Tibial nerve (tissue), 4 donors: ENCODE measurements around the gene COL9A3. TPM values are rescaled to one million over a fixed set of nuclear protein-coding genes. Genes with fewer than 3 reads are reported as not detected.

Experiments used
- DNase-seq, 2 donors: peaks; one replicate each; pipeline ENCODE4 v3.0.0-alpha.2; 2019; ENCODE audit warnings: low spot score in 2 of 2
- H3K27ac ChIP-seq, 4 donors: fragments of 200-600 bp; sonication (generic) in 3 of 4; one replicate each; pipeline ENCODE4 v1.5.1; 2017 to 2019; ENCODE audit warnings: mild to moderate bottlenecking in 1 of 4
- H3K27me3 ChIP-seq, 2 donors: fragments of 200-600 bp; sonication (generic) in 1 of 2; one replicate each; pipeline versions ENCODE4 v1.5.1 to v1.6.0; 2017 to 2019
- H3K36me3 ChIP-seq, 3 donors: fragments of 200-600 bp; sonication (generic); one replicate each; pipeline ENCODE4 v1.5.1; 2018 to 2019
- H3K4me1 ChIP-seq, 4 donors: fragments of 200-600 bp; sonication (generic) in 3 of 4; one replicate each; pipeline ENCODE4 v1.5.1; 2017 to 2019
- H3K4me3 ChIP-seq, 4 donors: fragments of 200-600 bp; sonication (generic) in 3 of 4; one replicate each; pipeline ENCODE4 v1.5.1; 2017 to 2019; ENCODE audit warnings: mild to moderate bottlenecking in 1 of 4, moderate library complexity in 1 of 4
- H3K9me3 ChIP-seq, 4 donors: fragments of 200-600 bp; sonication (generic) in 3 of 4; one replicate each; pipeline ENCODE4 v1.5.1; 2017 to 2019
- EP300 ChIP-seq, 2 donors: sonication (generic); formaldehyde crosslinking; IDR thresholded peaks; one replicate each; pipeline ENCODE4 v1.6.1; 2017; ENCODE audit warnings: antibody characterized with exemption in 2 of 2, mild to moderate bottlenecking in 1 of 2
- POLR2A ChIP-seq, 2 donors: fragments of 450-650 bp; IDR thresholded peaks; one replicate each; pipeline ENCODE4 v1.6.1; 2017; ENCODE audit warnings: antibody characterized with exemption in 2 of 2, mild to moderate bottlenecking in 2 of 2, moderate library complexity in 2 of 2
- WGBS, 2 donors: methylation state at CpG; one replicate each; pipeline ENCODE4 v1.1.5; 2018; 5-methylcytosine and 5-hydroxymethylcytosine counted together
- total RNA-seq, 4 donors: library from RNA; depleted of rRNA; stranded (reverse); fragments of >200 nt; gene quantifications; one replicate each; pipeline ENCODE4 v1.1.0, GENCODE V29; 2016
- TF ChIP-seq, protein P1 (sequence below), 5 experiments: fragments of 200-600 bp in 3 of 5; fragments of 450-650 bp in 2 of 5; sonication (generic) in 3 of 5; IDR thresholded peaks; one replicate each; pipeline ENCODE4 v1.5.1; 2016 to 2019; ENCODE audit warnings: antibody characterized with exemption in 5 of 5, mild to moderate bottlenecking in 3 of 5, moderate library complexity in 2 of 5

The COL9A3 gene
- total RNA-seq, 4 donors from 2014 or later, result 51.3 to 81.2 (median 63.5) TPM

DNA sequence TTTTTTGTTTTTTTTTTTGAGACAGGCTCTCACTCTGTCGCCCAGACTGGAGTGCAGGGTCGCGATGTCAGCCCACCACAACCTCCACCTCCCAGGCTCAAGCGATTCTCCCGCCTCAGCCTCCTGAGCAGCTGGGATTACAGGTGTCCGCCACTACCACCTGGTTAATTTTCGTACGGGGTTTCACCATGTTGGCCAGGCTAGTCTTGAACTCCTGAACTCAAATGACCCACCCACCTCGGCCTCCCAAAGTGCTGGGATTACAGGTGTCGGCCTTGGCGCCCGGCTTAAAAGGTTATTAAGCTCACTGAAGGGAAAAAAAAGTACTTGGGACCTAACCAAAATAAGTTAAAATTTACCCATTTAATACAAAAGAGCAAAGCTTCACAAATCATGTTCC is 42.9 kb downstream of the COL9A3 start:
- no peak for TF ChIP-seq POLR2A (IDR thresholded peaks at IDR 0.05)
- no peak for TF ChIP-seq EP300 (IDR thresholded peaks at IDR 0.05)
- TF ChIP-seq, protein P1, sequence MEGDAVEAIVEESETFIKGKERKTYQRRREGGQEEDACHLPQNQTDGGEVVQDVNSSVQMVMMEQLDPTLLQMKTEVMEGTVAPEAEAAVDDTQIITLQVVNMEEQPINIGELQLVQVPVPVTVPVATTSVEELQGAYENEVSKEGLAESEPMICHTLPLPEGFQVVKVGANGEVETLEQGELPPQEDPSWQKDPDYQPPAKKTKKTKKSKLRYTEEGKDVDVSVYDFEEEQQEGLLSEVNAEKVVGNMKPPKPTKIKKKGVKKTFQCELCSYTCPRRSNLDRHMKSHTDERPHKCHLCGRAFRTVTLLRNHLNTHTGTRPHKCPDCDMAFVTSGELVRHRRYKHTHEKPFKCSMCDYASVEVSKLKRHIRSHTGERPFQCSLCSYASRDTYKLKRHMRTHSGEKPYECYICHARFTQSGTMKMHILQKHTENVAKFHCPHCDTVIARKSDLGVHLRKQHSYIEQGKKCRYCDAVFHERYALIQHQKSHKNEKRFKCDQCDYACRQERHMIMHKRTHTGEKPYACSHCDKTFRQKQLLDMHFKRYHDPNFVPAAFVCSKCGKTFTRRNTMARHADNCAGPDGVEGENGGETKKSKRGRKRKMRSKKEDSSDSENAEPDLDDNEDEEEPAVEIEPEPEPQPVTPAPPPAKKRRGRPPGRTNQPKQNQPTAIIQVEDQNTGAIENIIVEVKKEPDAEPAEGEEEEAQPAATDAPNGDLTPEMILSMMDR (IDR thresholded peaks at IDR 0.05), result no peak
- 87 to 92% methylated on average over 12 of the region's 12 CpGs for WGBS, 2 donors
- H3K9me3 ChIP-seq, result no peaks in the 10 kb centered on the region
- peaks cover 0 to 26% (median 13%) of the 10 kb centered on the region in 4 donors for H3K4me1 ChIP-seq
- peaks cover 0 to 32% (median 0%) of the 10 kb centered on the region in 3 donors for H3K36me3 ChIP-seq
- DNase-seq, result no peak
- H3K27ac ChIP-seq, result peak overlapping the region in 1 of 4 donors; percentile 73
- no peak overlapping the region for H3K4me3 ChIP-seq
- no peaks in the 10 kb centered on the region for H3K27me3 ChIP-seq

DNA sequence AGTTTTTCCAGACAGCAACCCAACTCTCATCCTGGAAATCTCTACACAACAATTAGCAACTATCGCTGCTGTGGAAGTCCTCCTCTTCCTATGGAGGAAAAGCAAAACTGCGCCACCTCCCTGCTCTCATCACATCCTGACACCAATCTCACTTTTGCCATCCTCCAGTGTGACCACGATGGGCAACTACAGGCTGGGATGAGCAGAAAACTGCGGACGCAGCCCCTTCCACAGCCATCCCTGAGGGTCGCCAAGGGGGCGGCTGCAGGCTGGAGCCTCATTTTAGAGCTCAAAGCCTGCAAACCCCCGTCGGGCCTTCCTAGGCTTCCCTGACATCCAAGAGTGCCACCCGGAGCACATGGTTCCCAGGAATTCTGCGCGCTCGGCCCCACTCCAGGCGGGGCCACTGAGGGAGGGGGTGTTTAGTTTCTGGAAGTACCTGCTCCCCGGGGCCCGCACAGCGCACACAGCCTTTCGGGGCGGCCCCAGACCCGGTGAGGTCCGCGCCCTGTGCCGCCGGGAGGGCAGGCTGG is 43.6 kb downstream of the COL9A3 start:
- H3K36me3 ChIP-seq, result peaks cover 0 to 25% (median 0%) of the 10 kb centered on the region in 3 donors
- peak overlapping the region in 2 of 4 donors; percentile 3 to 73 for H3K27ac ChIP-seq
- no peaks in the 10 kb centered on the region for H3K27me3 ChIP-seq
- TF ChIP-seq POLR2A (IDR thresholded peaks at IDR 0.05) (no peak), EP300 (IDR thresholded peaks at IDR 0.05) (no peak)
- peaks cover 0 to 26% (median 13%) of the 10 kb centered on the region in 4 donors for H3K4me1 ChIP-seq
- DNase-seq, result no peak
- no peaks in the 10 kb centered on the region for H3K9me3 ChIP-seq
- H3K4me3 ChIP-seq, result peak overlapping the region; percentile 8 to 60 (median 34)
- WGBS, 2 donors, result 13 to 14% methylated on average over 18 to 24 of the region's 24 CpGs

DNA sequence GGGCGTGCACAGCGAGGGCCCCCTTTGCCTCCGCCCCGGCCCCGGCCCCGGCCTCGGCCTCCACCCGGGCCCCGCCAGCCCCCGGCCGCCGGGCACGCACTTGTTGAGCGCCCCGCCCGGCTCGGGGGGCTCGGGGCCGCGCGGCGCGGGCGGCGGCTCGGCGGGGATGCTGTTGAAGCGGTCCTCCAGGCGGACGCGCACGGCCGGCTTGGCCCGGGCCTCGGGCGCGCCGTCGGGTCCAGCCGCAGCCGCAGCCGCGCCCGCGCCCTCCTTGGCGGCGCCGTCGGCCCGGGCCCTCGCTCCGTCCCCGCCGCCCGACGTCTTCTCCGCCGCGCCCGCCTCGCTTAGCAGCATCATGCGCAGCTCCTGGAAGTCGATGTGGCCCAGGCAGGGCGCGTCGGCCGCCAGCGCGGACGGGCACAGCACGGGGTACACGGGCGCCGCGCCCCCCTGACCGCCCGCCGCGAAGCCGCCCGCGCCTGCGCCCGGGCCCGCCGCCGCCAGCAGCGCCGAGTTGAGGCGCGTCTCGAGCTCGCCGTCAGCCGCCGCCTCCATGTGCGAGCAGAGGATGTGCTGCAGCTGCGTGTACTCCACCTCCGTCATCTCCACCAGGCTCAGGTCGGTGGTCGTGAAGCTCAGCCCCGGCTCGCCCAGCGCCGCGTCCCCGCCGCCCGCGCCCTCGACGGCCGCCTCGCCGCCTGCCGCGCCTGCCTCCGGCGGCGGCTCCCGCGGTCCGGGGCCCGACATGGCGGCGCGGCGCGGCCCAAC is 44.3 kb downstream of the COL9A3 start:
- Histone ChIP-seq H3K36me3 (peaks cover 0 to 19% (median 0%) of the 10 kb centered on the region in 3 donors), H3K4me1 (peaks cover 0 to 26% (median 13%) of the 10 kb centered on the region in 4 donors), H3K27me3 (no peaks in the 10 kb centered on the region), H3K27ac (peak overlapping the region in 1 of 4 donors; percentile 73), H3K9me3 (no peaks in the 10 kb centered on the region), H3K4me3 (peak overlapping the region; percentile 32 to 60 (median 38))
- DNase-seq, result no peak
- TF ChIP-seq EP300 (IDR thresholded peaks at IDR 0.05), result no peak
- no peak for TF ChIP-seq POLR2A (IDR thresholded peaks at IDR 0.05)
- TF ChIP-seq, protein P1 (IDR thresholded peaks at IDR 0.05), result no peak
- 1% methylated on average over 15 to 20 of the region's 129 CpGs for WGBS, 2 donors

DNA sequence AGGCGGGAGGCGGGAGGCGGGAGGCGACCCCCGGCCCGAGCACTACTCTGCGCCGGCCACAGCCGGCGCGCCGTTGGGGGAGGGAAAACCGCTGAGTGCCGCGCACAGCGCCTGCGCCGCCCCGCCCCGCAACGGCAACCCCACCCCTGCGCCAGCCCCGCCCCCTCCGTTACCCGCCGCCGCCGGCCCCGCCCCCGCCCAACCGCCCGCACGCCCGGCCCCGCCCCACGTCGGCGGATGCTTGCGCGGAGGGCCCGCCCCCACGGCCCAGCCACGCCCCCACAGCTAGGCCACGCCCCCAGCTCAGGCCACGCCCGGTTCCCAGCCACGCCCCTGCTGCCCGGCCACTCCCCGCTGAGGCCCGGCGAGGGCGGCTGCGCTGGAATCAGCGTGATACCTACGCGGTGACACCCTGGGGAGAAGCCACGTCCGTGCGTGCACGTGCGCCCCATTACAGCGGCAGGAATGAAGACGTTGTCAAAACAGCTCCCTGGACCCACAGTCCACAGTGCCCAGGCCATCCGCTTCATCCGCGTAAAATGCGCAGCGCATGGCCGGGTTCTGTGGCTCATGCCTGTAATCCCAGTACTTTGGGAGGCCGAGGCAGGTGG is 45.0 kb downstream of the COL9A3 start, which contains the start of gene TCFL5:
Gene TCFL5, minus strand, starts transcription at position 97 of the 611 bp plus-strand sequence. CDS start 152 bp downstream, outside the sequence.
- Histone ChIP-seq H3K36me3 (peaks cover 0 to 12% (median 0%) of the 10 kb centered on the region in 3 donors), H3K4me1 (peaks cover 0 to 26% (median 13%) of the 10 kb centered on the region in 4 donors), H3K27me3 (no peaks in the 10 kb centered on the region), H3K27ac (peak within 1 kb of the TSS in 3 of 4 donors; percentile 3 to 85 (median 77)), H3K9me3 (no peaks in the 10 kb centered on the region), H3K4me3 (peak within 1 kb of the TSS; percentile 32 to 60 (median 38))
- TF ChIP-seq, protein P1 (IDR thresholded peaks at IDR 0.05), result peak in 1 of 5 experiments; percentile 15
- TF ChIP-seq EP300 (IDR thresholded peaks at IDR 0.05), result peak; percentile 49 to 79
- TF ChIP-seq POLR2A (IDR thresholded peaks at IDR 0.05), result peak; percentile 13 to 20
- 13 to 17% methylated on average over 5 to 39 of the region's 70 CpGs for WGBS, 2 donors
- peak; percentile 77 to 87 for DNase-seq

DNA sequence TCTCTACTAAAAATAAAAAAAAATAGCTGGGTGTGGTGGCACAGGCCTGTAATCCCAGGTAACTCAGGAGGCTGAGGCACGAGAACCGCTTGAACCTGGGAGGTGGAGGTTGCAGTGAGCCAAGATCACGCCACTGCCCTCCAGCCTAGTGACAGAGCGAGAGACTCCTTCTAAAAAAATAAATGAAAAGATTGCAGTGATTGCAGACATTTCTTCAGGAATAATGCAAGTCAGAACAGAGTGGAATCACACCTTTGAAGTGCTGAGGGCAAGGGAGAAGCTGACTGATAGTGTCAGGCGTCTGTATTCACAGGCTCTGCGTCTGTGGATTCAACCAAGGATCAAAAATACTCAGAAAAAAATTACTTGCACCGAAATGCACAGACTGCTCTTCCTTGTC is 47.4 kb downstream of the COL9A3 start:
- Histone ChIP-seq H3K4me3 (no peak overlapping the region), H3K4me1 (peaks cover 0 to 24% (median 13%) of the 10 kb centered on the region in 4 donors), H3K27me3 (no peaks in the 10 kb centered on the region), H3K27ac (no peak overlapping the region), H3K9me3 (no peaks in the 10 kb centered on the region), H3K36me3 (no peaks in the 10 kb centered on the region)
- no peak for DNase-seq
- 95 to 99% methylated on average over 7 of the region's 7 CpGs for WGBS, 2 donors
- TF ChIP-seq, protein P1 (IDR thresholded peaks at IDR 0.05), result no peak
- TF ChIP-seq POLR2A (IDR thresholded peaks at IDR 0.05) (no peak), EP300 (IDR thresholded peaks at IDR 0.05) (no peak)
